Measurements from ENCODE around the gene OLFML2B. TPM values are rescaled to one million over a fixed set of nuclear protein-coding genes. Genes with fewer than 3 reads are reported as not detected.

Gene OLFML2B
- total RNA-seq, 1 experiment from 2014 or later = not detected

DNA sequence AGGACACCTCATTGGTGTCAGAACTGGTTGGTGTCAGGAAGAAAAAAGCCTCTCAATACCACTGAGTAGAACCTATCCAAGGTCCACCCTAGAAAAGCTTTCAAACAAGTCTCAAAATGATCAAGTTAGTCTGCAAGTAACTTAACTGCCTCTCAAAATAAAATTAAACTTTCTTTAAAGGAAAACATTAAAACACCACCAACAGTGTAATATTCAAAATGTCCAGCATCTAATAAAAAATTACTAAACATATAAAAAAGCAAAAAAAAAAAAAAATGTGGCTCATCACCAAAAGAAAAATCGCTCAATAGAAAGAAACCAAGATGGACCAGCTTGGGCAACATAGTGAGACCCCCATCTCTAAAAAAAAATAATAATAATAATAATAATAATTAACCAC, 18.7 kb upstream of the OLFML2B start:
- Histone ChIP-seq H3K4me3 (no peak overlapping the region), H3K27ac (no peak overlapping the region), H3K9me2 (ENCODE audit: insufficient read depth) (no peaks in the 10 kb centered on the region), H3K79me2 (ENCODE audit: low read depth) (no peaks in the 10 kb centered on the region), H3K9me3 (ENCODE audit: insufficient read depth, low read depth) (no peaks in the 10 kb centered on the region), H3K27me3 (ENCODE audit: insufficient read depth, low read depth) (no peaks in the 10 kb centered on the region), H2AFZ (no peak overlapping the region), H3K36me3 (ENCODE audit: low read depth) (no peaks in the 10 kb centered on the region), H3K4me2 (no peak overlapping the region), H4K20me1 (ENCODE audit: insufficient read depth) (no peaks in the 10 kb centered on the region), H3K4me1 (replicated peaks; ENCODE audit: insufficient read depth) (no peaks in the 10 kb centered on the region), H3F3A (ENCODE audit: insufficient read depth, low read depth) (no peaks in the 10 kb centered on the region)
- intact Hi-C loops (cut with micrococcal nuclease; ENCODE audit: unreplicated experiment) = no loop called here
- TF ChIP-seq EZH2 (IDR thresholded peaks at IDR 0.05; ENCODE audit: low read depth) (no peak), CTCF (conservative IDR thresholded peaks at IDR 0.05) (no peak)
- no TSS peak for BruUV-seq (replicated peaks)
- DNase-seq = no peak
- ChIA-PET POLR2A (ENCODE audit: unreplicated experiment) (no interaction called here), CTCF (interaction anchor here (0.7 kb wide), 2 partner anchors 305 to 495 kb away, joined by 7 to 9 read pairs; no protein-coding TSS in a partner anchor)

- Histone ChIP-seq H3K36me3 (ENCODE audit: low read depth) (no peaks in the 10 kb centered on the region), H3K9me2 (ENCODE audit: insufficient read depth) (no peaks in the 10 kb centered on the region), H3F3A (ENCODE audit: insufficient read depth, low read depth) (no peaks in the 10 kb centered on the region), H3K27me3 (ENCODE audit: insufficient read depth, low read depth) (no peaks in the 10 kb centered on the region), H3K9me3 (ENCODE audit: insufficient read depth, low read depth) (no peaks in the 10 kb centered on the region), H3K27ac (no peak overlapping the region), H3K79me2 (ENCODE audit: low read depth) (no peaks in the 10 kb centered on the region), H3K4me1 (replicated peaks; ENCODE audit: insufficient read depth) (0 out of 2 replicates have a peak, but pooled peaks cover 1% of the 10 kb centered on the region), H3K4me3 (no peak overlapping the region), H2AFZ (no peak overlapping the region), H3K4me2 (no peak overlapping the region), H4K20me1 (ENCODE audit: insufficient read depth) (no peaks in the 10 kb centered on the region)
- TF ChIP-seq EZH2 (IDR thresholded peaks at IDR 0.05; ENCODE audit: low read depth) (no peak), CTCF (conservative IDR thresholded peaks at IDR 0.05) (peak; percentile 58; the same call in 1 of the 2 replicates)
- POLR2A ChIA-PET (ENCODE audit: unreplicated experiment) = no interaction called here
- CTCF ChIA-PET = no interaction called here
- BruUV-seq (replicated peaks) = no TSS peak
- DNase-seq = peak in 1 of 2 experiments; percentile 39
- intact Hi-C loops (cut with micrococcal nuclease; ENCODE audit: unreplicated experiment) = no loop called here
Measured at GRCh38 chr1:162040657-162041056, 17.0 kb upstream of the OLFML2B start.

DNA sequence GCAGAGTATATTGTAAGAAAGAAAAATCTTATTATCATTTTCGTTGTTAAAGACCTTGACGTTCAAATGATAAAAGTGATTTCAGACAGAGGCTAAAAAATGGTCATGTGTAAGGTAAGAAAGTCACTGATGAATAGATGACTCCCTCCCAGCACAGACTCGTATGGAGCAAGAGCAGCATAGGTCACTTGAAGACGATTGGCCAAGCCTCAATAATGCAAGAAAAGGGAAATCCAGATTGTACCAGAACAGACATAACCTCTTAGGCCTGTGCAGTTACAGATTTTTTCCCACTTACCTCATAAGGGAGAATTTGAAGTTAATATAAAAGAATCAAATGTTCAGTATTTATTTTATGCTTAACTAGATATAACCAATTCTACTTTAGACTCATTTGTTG, 16.3 kb upstream of the OLFML2B start:
- no peaks in the 10 kb centered on the region for H3K36me3 ChIP-seq (ENCODE audit: low read depth)
- CTCF ChIA-PET = no interaction called here
- no peak overlapping the region for H3K27ac ChIP-seq
- H4K20me1 ChIP-seq (ENCODE audit: insufficient read depth) = no peaks in the 10 kb centered on the region
- H3F3A ChIP-seq (ENCODE audit: insufficient read depth, low read depth) = no peaks in the 10 kb centered on the region
- H3K79me2 ChIP-seq (ENCODE audit: low read depth) = no peaks in the 10 kb centered on the region
- no peak overlapping the region for H3K4me3 ChIP-seq
- H3K9me2 ChIP-seq (ENCODE audit: insufficient read depth) = no peaks in the 10 kb centered on the region
- intact Hi-C loops (cut with micrococcal nuclease; ENCODE audit: unreplicated experiment) = no loop called here
- DNase-seq = no peak
- no TSS peak for BruUV-seq (replicated peaks)
- no peaks in the 10 kb centered on the region for H3K27me3 ChIP-seq (ENCODE audit: insufficient read depth, low read depth)
- POLR2A ChIA-PET (ENCODE audit: unreplicated experiment) = no interaction called here
- 0 out of 2 replicates have a peak, but pooled peaks cover 6% of the 10 kb centered on the region for H3K4me1 ChIP-seq (replicated peaks; ENCODE audit: insufficient read depth)
- no peak overlapping the region for H3K4me2 ChIP-seq
- no peaks in the 10 kb centered on the region for H3K9me3 ChIP-seq (ENCODE audit: insufficient read depth, low read depth)
- H2AFZ ChIP-seq = no peak overlapping the region
- no peak for TF ChIP-seq CTCF (conservative IDR thresholded peaks at IDR 0.05)
- no peak for TF ChIP-seq EZH2 (IDR thresholded peaks at IDR 0.05; ENCODE audit: low read depth)

Measured in PC-9 (cell line).